ENCODE results near the gene ALCAM. TPM values are rescaled to one million over a fixed set of nuclear protein-coding genes. Genes with fewer than 3 reads are reported as not detected.

The ALCAM gene
- total RNA-seq, 1 donor from 2014 or later: 54.4 TPM

DNA sequence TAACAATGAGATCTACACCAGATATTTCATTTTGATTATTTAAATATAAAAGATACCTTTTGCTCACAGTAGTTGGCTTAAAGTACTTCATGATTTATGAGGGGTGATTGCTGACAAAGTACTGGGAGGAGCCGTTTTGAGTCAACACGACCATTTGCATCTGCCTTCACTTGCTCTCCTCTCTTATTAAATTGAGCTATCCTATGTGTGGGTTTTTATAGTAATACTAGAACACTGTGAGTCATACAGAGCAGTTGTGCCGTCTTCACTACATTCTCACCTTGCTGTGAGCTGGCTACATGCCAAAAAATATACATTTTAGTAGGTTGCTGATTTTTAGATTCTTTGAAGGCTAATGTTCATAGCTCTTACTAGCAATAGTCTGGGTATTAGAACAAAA, 161.2 kb downstream of the ALCAM start:
- H3K36me3 ChIP-seq: no peaks in the 10 kb centered on the region
- Mint-ChIP-seq H3K27me3 (ENCODE audit: insufficient read depth, low read depth) (peaks cover 2% of the 10 kb centered on the region), H3K4me1 (peaks cover 11% of the 10 kb centered on the region), H3K9me3 (no peaks in the 10 kb centered on the region), H3K36me3 (no peaks in the 10 kb centered on the region), H3K27ac (no peak overlapping the region), H3K4me3 (no peak overlapping the region)
- no peaks in the 10 kb centered on the region for H3K4me1 ChIP-seq
- no peak for TF ChIP-seq EZH2phosphoT487 (IDR thresholded peaks at IDR 0.05)
- no peak for TF ChIP-seq CTCF (IDR thresholded peaks at IDR 0.05)
- no peak for TF ChIP-seq EZH2 (IDR thresholded peaks at IDR 0.05)
- H4K20me1 ChIP-seq (ENCODE audit: low read depth): no peaks in the 10 kb centered on the region
- no peaks in the 10 kb centered on the region for H3F3A ChIP-seq (ENCODE audit: low read depth)
- DNase-seq (ENCODE audit: low spot score): no peak
- no peak overlapping the region for H3K9ac ChIP-seq
- no peaks in the 10 kb centered on the region for H3K79me2 ChIP-seq (ENCODE audit: low read depth)
- no peak overlapping the region for H3K4me3 ChIP-seq
- no peaks in the 10 kb centered on the region for H3K9me3 ChIP-seq (ENCODE audit: low read depth)
- no peak overlapping the region for H3K4me2 ChIP-seq
- H3K27me3 ChIP-seq: no peaks in the 10 kb centered on the region
- no peak overlapping the region for H2AFZ ChIP-seq (replicated peaks)
- H3K27ac ChIP-seq: no peak overlapping the region

DNA sequence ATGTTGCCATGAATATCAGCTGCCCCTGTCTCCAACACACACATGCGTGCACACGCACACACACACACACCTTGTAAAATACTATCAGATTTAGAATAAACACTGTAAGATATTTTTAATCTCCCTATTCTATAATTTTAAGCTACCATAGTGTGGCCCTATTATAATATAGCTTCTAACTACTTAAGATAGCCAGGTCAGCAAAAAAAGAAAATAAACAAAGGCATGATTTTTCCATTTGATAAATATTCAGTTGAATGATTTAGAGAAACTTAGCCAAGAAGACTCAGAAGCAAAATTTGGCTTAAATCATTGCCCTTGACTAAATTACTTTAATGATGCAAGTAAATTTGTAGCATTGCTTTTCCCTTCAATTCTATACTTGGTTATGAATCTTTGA, 162.2 kb downstream of the ALCAM start:
- Histone ChIP-seq H4K20me1 (ENCODE audit: low read depth) (no peaks in the 10 kb centered on the region), H3K4me2 (no peak overlapping the region), H2AFZ (replicated peaks) (no peak overlapping the region), H3F3A (ENCODE audit: low read depth) (no peaks in the 10 kb centered on the region), H3K9ac (no peak overlapping the region), H3K4me3 (no peak overlapping the region), H3K79me2 (ENCODE audit: low read depth) (no peaks in the 10 kb centered on the region), H3K36me3 (no peaks in the 10 kb centered on the region), H3K27me3 (no peaks in the 10 kb centered on the region), H3K4me1 (no peaks in the 10 kb centered on the region), H3K27ac (no peak overlapping the region), H3K9me3 (ENCODE audit: low read depth) (no peaks in the 10 kb centered on the region)
- H3K27me3 Mint-ChIP-seq (ENCODE audit: insufficient read depth, low read depth): peaks cover 2% of the 10 kb centered on the region
- no peak for TF ChIP-seq EZH2 (IDR thresholded peaks at IDR 0.05)
- no peak for TF ChIP-seq EZH2phosphoT487 (IDR thresholded peaks at IDR 0.05)
- no peak for TF ChIP-seq CTCF (IDR thresholded peaks at IDR 0.05)
- no peaks in the 10 kb centered on the region for H3K36me3 Mint-ChIP-seq
- no peaks in the 10 kb centered on the region for H3K9me3 Mint-ChIP-seq
- peaks cover 11% of the 10 kb centered on the region for H3K4me1 Mint-ChIP-seq
- no peak overlapping the region for H3K4me3 Mint-ChIP-seq
- H3K27ac Mint-ChIP-seq: no peak overlapping the region
- no peak for DNase-seq (ENCODE audit: low spot score)

DNA sequence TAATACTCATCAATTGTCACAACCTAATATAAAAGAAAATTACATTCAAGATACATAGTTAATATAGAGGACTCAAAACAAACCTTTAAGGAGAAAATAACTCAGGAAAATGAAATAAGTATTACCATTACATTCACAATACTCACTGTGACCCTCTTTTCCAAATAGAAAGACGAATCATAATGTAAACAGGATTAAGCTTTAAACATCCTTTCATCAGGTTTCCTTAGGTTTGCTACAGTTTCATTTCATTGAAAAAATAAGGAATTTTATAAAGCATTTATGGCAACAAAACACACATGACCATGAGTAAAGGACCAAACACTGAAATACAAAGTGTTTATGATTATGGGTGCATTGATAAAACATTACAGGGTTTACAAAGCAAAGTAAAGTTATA, 162.7 kb downstream of the ALCAM start:
- H3K27me3 ChIP-seq: no peaks in the 10 kb centered on the region
- H3K79me2 ChIP-seq (ENCODE audit: low read depth): no peaks in the 10 kb centered on the region
- no peak for TF ChIP-seq EZH2 (IDR thresholded peaks at IDR 0.05)
- no peak for TF ChIP-seq CTCF (IDR thresholded peaks at IDR 0.05)
- no peak for TF ChIP-seq EZH2phosphoT487 (IDR thresholded peaks at IDR 0.05)
- no peak overlapping the region for H3K27ac ChIP-seq
- H3K4me3 ChIP-seq: no peak overlapping the region
- H3F3A ChIP-seq (ENCODE audit: low read depth): no peaks in the 10 kb centered on the region
- no peaks in the 10 kb centered on the region for H3K9me3 ChIP-seq (ENCODE audit: low read depth)
- Mint-ChIP-seq H3K9me3 (no peaks in the 10 kb centered on the region), H3K27ac (no peak overlapping the region), H3K27me3 (ENCODE audit: insufficient read depth, low read depth) (peaks cover 2% of the 10 kb centered on the region), H3K4me3 (no peak overlapping the region), H3K4me1 (peaks cover 11% of the 10 kb centered on the region), H3K36me3 (no peaks in the 10 kb centered on the region)
- H3K4me2 ChIP-seq: no peak overlapping the region
- H2AFZ ChIP-seq (replicated peaks): no peak overlapping the region
- H4K20me1 ChIP-seq (ENCODE audit: low read depth): no peaks in the 10 kb centered on the region
- no peak for DNase-seq (ENCODE audit: low spot score)
- no peaks in the 10 kb centered on the region for H3K4me1 ChIP-seq
- H3K36me3 ChIP-seq: no peaks in the 10 kb centered on the region
- no peak overlapping the region for H3K9ac ChIP-seq
